HCT116 (cell line): ENCODE measurements around the gene SEC31A.
A peak's percentile ranks its signal among the peaks of the same experiment; 100 is the strongest.

Experiments used
- ELF1 ChIP-seq: IDR thresholded peaks from 2 replicates; pipeline ENCODE4 v1.6.1; 2012; ENCODE audit warnings: low read depth, borderline replicate concordance
- EZH2phosphoT487 ChIP-seq: fragments of 200-600 bp; IDR thresholded peaks from 2 replicates; pipeline ENCODE4 v1.6.1; 2018; ENCODE audit warnings: antibody characterized with exemption, borderline replicate concordance
- FOSL1 ChIP-seq: IDR thresholded peaks from 2 replicates; pipeline ENCODE4 v1.6.1; 2012; ENCODE audit warnings: low read depth
- JUND ChIP-seq: IDR thresholded peaks from 2 replicates; pipeline ENCODE4 v1.6.1; 2012
- POLR2A ChIP-seq: IDR thresholded peaks from 2 replicates; pipeline ENCODE4 v1.7.0; 2011; ENCODE audit warnings: borderline replicate concordance; ENCODE audit not compliant: insufficient read depth, insufficient read length; ENCODE audit errors: extremely low read depth
- POLR2AphosphoS5 ChIP-seq: IDR thresholded peaks from 2 replicates; pipeline ENCODE4 v1.6.1; 2011; ENCODE audit warnings: mild to moderate bottlenecking, low read depth, low read length, moderate library complexity
- RAD21 ChIP-seq: IDR thresholded peaks from 2 replicates; pipeline ENCODE4 v1.6.1; 2012; ENCODE audit warnings: low read depth, mild to moderate bottlenecking
- TCF7L2 ChIP-seq: IDR thresholded peaks from 2 replicates; pipeline ENCODE4 v1.7.0; 2011; ENCODE audit warnings: borderline replicate concordance, inconsistent platforms; ENCODE audit not compliant: insufficient read depth, insufficient read length; ENCODE audit errors: extremely low read depth
- YY1 ChIP-seq: IDR thresholded peaks from 2 replicates; pipeline ENCODE4 v1.6.1; 2011; ENCODE audit warnings: low read length, low read depth, moderate library complexity, mild to moderate bottlenecking; ENCODE audit not compliant: insufficient replicate concordance; ENCODE audit errors: extremely low read depth
- ZFX ChIP-seq: fragments of 450-650 bp; IDR thresholded peaks from 2 replicates; pipeline ENCODE4 v1.6.1; 2017
- ZNF274 ChIP-seq: fragments of 200-500 bp; sonication (Bioruptor generic); IDR thresholded peaks from 2 replicates; pipeline ENCODE4 v1.6.1; 2014; ENCODE audit warnings: mild to moderate bottlenecking, low read depth, low read length, inconsistent platforms
- TF ChIP-seq, protein P1 (sequence below), 3 experiments: fragments of 200-600 bp in 1 of 3; sonication (generic) in 1 of 3; IDR thresholded peaks in 2 of 3; conservative IDR thresholded peaks in 1 of 3; 2 replicates each; pipeline ENCODE4 v1.5.1; 2012 to 2017; ENCODE audit warnings: low read depth in 2 of 3, low read length in 2 of 3, antibody characterized with exemption in 1 of 3, borderline replicate concordance in 1 of 3, control low read depth in 1 of 3, mild to moderate bottlenecking in 1 of 3, mixed read lengths in 1 of 3, mixed run types in 1 of 3, moderate library complexity in 1 of 3; ENCODE audit not compliant: insufficient read depth in 1 of 3
- TF ChIP-seq, protein P2 (sequence below): IDR thresholded peaks from 2 replicates; pipeline ENCODE4 v1.6.1; 2011; ENCODE audit warnings: mild to moderate bottlenecking, low read length, moderate library complexity; ENCODE audit not compliant: insufficient replicate concordance; ENCODE audit errors: extremely low read depth
- TF ChIP-seq, protein P3 (sequence below): IDR thresholded peaks from 2 replicates; pipeline ENCODE4 v1.6.1; 2012; ENCODE audit warnings: low read depth

DNA sequence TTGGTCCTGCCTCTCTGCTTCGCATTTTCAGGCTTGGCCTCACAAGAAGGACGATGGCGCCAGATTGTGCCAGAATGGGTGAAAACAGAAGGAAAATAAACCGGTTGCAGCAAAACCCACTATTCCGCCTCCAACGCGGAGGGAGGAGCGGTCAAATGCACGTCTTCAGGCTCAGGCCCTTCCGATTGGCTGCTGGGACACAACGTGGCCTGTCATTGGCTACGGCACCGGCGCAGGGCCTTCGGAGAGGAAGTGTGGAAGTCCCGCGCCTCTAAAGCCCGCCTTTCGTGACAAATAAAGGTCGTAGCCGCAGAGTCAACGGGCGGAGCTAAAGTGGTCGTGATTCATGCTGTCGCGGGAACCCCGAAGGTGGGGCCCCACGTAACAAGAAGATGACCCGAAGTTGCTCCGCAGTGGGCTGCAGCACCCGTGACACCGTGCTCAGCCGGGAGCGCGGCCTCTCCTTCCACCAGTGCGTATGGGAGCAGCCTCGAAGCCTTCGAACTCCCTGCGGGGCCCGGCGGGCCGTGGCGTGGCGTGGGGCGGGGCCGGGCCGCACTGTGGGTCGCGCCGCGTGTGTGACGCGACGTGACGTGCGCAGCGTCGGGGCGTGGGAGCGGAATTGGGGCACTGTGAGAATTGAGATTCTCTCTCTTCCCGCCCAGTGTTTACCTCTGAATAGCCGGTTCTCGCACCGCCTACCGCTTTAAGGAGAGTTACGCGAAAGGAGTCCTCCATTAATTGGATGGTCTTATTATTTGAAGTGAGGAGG, 9.6 kb upstream of the SEC31A start, which contains the start of gene THAP9:
- TF ChIP-seq, protein P1, sequence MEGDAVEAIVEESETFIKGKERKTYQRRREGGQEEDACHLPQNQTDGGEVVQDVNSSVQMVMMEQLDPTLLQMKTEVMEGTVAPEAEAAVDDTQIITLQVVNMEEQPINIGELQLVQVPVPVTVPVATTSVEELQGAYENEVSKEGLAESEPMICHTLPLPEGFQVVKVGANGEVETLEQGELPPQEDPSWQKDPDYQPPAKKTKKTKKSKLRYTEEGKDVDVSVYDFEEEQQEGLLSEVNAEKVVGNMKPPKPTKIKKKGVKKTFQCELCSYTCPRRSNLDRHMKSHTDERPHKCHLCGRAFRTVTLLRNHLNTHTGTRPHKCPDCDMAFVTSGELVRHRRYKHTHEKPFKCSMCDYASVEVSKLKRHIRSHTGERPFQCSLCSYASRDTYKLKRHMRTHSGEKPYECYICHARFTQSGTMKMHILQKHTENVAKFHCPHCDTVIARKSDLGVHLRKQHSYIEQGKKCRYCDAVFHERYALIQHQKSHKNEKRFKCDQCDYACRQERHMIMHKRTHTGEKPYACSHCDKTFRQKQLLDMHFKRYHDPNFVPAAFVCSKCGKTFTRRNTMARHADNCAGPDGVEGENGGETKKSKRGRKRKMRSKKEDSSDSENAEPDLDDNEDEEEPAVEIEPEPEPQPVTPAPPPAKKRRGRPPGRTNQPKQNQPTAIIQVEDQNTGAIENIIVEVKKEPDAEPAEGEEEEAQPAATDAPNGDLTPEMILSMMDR (IDR thresholded peaks at IDR 0.05 in 2 of 3, conservative IDR thresholded peaks at IDR 0.05 in 1 of 3; ENCODE audit: borderline replicate concordance in 1 of 3, insufficient read depth in 1 of 3, low read depth in 2 of 3, low read length in 2 of 3) = no peak
- TF ChIP-seq POLR2AphosphoS5 = peak; percentile 89
- no peak for TF ChIP-seq JUND
- peak; percentile 92 for TF ChIP-seq POLR2A
- TF ChIP-seq, protein P2, sequence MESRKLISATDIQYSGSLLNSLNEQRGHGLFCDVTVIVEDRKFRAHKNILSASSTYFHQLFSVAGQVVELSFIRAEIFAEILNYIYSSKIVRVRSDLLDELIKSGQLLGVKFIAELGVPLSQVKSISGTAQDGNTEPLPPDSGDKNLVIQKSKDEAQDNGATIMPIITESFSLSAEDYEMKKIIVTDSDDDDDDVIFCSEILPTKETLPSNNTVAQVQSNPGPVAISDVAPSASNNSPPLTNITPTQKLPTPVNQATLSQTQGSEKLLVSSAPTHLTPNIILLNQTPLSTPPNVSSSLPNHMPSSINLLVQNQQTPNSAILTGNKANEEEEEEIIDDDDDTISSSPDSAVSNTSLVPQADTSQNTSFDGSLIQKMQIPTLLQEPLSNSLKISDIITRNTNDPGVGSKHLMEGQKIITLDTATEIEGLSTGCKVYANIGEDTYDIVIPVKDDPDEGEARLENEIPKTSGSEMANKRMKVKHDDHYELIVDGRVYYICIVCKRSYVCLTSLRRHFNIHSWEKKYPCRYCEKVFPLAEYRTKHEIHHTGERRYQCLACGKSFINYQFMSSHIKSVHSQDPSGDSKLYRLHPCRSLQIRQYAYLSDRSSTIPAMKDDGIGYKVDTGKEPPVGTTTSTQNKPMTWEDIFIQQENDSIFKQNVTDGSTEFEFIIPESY = peak; percentile 73
- TF ChIP-seq EZH2phosphoT487 = no peak
- TF ChIP-seq TCF7L2 = no peak
- no peak for TF ChIP-seq RAD21
- no peak for TF ChIP-seq ZNF274
- TF ChIP-seq, protein P3, sequence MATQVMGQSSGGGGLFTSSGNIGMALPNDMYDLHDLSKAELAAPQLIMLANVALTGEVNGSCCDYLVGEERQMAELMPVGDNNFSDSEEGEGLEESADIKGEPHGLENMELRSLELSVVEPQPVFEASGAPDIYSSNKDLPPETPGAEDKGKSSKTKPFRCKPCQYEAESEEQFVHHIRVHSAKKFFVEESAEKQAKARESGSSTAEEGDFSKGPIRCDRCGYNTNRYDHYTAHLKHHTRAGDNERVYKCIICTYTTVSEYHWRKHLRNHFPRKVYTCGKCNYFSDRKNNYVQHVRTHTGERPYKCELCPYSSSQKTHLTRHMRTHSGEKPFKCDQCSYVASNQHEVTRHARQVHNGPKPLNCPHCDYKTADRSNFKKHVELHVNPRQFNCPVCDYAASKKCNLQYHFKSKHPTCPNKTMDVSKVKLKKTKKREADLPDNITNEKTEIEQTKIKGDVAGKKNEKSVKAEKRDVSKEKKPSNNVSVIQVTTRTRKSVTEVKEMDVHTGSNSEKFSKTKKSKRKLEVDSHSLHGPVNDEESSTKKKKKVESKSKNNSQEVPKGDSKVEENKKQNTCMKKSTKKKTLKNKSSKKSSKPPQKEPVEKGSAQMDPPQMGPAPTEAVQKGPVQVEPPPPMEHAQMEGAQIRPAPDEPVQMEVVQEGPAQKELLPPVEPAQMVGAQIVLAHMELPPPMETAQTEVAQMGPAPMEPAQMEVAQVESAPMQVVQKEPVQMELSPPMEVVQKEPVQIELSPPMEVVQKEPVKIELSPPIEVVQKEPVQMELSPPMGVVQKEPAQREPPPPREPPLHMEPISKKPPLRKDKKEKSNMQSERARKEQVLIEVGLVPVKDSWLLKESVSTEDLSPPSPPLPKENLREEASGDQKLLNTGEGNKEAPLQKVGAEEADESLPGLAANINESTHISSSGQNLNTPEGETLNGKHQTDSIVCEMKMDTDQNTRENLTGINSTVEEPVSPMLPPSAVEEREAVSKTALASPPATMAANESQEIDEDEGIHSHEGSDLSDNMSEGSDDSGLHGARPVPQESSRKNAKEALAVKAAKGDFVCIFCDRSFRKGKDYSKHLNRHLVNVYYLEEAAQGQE = no peak
- no peak for TF ChIP-seq ELF1
- peak; percentile 60 for TF ChIP-seq YY1
- no peak for TF ChIP-seq FOSL1
- TF ChIP-seq ZFX = peak; percentile 39; the same call in 1 of the 2 replicates
